ENCODE measurements around the gene ADGRD2.

Gene ADGRD2

DNA sequence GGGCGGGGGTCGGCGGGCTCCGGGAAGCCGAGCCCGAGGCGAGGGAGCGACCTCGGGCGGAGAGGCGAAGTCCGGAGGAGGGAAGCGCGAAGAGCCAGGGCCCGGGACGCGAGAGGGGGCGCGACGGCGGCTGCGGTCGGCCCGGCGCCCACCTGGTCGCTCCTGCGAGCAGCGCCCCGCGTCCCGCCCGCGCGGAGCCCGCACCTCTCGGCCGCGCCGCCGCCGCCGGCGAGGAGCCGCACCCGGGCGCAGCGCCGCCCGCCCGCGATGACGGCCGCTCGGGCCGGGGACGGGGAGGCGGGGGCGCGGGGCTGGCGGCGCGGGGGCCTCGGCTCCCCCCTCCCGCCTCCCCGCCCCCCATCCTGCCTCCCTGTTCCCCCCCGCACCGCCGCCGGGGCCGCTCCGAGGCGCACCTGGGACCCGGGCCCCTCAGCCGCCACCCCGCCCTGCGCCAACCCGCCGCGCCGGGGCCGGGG lies 54.3 kb downstream of the ADGRD2 start:
- TF ChIP-seq, protein P1, sequence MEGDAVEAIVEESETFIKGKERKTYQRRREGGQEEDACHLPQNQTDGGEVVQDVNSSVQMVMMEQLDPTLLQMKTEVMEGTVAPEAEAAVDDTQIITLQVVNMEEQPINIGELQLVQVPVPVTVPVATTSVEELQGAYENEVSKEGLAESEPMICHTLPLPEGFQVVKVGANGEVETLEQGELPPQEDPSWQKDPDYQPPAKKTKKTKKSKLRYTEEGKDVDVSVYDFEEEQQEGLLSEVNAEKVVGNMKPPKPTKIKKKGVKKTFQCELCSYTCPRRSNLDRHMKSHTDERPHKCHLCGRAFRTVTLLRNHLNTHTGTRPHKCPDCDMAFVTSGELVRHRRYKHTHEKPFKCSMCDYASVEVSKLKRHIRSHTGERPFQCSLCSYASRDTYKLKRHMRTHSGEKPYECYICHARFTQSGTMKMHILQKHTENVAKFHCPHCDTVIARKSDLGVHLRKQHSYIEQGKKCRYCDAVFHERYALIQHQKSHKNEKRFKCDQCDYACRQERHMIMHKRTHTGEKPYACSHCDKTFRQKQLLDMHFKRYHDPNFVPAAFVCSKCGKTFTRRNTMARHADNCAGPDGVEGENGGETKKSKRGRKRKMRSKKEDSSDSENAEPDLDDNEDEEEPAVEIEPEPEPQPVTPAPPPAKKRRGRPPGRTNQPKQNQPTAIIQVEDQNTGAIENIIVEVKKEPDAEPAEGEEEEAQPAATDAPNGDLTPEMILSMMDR (IDR thresholded peaks at IDR 0.05), result no peak
- no peak overlapping the region for H3K27ac ChIP-seq
- no peak for DNase-seq (ENCODE audit: low spot score)
- peak overlapping the region; percentile 58 for H3K4me3 ChIP-seq

DNA sequence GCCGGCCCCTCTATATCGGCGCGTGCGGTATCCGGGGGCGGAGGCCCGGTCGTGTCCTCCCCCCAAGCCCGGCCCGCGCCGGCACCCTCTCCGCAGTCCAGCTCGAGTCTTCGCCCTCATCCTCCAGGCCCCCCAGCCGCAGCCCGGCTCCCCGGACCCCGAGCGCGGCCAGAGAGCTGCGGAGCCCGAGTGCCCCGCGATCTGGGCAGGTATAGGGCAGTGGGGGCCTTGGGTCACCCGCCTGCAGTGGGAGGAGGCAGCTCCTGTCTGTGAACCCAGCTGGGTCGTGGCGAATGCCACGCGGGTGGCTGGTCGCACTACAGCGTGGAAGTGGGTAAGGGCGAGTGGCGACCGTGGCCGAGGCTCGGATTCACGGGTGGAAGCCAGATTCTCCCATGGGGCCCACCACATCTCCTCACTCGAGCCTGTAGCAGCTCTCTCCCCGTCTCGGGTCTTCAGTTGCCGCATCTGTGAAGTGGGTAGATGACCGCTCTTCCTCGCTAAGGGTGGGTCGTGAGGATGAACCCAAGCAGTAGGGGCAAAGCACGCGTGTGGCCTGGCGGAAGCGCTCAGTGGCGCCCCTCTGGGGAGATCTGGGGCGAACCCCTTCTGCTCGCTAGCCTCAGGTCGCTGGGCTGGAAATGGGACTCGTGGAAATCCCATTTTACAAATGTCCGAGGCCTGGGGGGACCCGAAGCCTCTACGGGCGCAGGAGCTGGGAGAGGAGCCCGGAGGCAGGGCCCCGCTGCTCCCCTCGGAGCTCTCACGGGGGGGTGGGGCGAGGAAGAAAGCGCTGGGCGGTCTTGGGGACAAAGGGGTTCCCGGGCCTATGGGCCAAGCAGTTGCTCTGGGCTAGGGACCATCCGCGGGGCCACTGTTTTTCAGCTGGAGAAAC lies 55.0 kb downstream of the ADGRD2 start:
- Histone ChIP-seq H3K4me3 (peak overlapping the region; percentile 58), H3K27ac (no peak overlapping the region)
- TF ChIP-seq, protein P1 (IDR thresholded peaks at IDR 0.05), result no peak
- no peak for DNase-seq (ENCODE audit: low spot score)

DNA sequence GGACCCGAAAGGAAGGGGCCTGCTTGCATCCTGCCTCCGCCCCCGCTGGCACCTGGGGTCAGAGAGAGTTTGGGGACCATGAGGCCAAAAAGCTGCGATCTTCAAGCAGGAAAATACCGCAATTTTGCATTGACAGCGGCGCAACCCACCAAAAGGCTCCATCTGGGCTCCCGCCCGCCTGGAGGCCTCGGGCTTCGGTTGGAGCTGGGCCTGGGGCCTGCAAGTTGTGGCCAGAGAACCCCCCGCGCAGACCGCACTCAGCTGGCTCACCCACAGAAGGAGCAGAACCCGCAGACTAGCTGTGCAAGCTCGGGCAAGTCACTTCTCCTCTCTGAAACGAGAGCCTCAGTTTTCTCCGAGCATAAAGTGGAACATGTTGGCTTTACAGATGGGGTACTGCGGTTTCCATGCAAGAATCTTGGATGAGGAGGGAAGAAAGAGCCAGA lies 55.7 kb downstream of the ADGRD2 start:
- no peak overlapping the region for H3K4me3 ChIP-seq
- TF ChIP-seq, protein P1 (IDR thresholded peaks at IDR 0.05), result no peak
- H3K27ac ChIP-seq, result no peak overlapping the region
- DNase-seq (ENCODE audit: low spot score), result no peak

DNA sequence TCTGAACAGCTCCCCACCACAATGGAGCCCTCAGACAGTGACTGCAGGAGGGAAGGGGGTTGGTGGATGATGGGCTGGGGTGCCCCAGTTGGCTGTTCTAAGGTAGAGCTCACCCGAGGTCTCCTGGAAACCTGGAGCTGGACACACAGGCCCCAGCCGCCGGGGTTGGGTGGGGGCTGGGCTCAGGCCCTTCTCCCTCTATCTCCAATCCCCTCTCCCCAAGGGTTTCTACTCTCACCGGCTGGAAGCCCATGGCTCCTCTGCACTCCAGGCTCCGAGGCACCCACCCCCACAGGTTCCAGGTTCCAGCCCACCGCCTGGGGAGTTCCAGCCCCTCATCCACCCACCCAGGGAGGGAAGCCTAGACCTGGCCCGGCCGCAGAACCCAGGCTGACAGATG lies 56.2 kb downstream of the ADGRD2 start:
- Histone ChIP-seq H3K4me3 (no peak overlapping the region), H3K27ac (no peak overlapping the region)
- DNase-seq (ENCODE audit: low spot score), result no peak
- TF ChIP-seq, protein P1 (IDR thresholded peaks at IDR 0.05), result no peak

DNA sequence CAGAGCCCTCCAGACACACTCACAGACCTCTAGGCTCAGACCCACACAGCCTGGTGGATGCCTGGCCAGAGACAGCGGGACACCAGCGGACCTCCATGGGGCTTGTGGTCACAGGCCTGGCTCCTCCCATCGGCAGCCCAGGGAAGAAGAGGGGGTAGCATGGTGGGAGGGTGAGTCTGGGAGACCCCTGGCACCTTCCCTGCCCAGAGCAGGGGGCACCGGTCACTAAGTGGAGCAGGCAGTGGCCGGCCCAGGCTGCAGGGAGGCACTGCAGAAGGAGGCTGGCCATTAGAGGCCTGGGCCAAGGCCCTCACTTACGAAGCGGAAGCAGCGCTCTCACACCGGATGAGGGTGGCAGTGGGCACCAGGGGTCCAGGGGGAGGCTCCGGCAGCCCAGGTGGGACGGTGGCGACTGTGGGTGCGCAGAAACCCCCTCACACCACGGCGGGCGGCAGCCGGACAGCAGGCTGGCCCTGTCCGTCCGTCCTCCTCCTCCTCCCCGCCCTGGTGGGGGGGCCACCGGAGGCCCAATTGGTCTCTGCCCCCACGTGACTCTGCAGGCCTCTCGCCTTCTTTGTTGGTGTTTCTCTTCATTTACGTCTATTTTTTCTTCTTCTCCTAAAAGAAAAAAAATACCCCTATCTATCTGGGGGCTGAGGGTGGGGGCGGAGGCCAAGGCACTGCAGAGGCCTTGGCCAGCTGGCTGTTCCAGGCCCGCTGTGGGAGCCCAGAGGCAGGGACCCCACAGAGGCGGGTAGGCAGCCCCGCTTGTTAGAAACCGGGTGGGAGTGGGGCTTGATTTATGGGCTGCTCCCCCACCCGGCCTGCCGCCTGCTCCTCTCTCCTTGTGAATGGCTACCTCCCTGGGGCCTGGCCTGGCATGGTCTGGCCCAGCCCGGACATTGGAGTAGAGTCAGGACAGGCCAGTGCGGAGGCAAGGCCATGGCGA lies 57.0 kb downstream of the ADGRD2 start, which contains the start of gene NR5A1:
TSS of gene NR5A1 (minus strand) at position 469 of the 949 bp plus-strand sequence. CDS start 4,004 bp downstream, outside the sequence.
- H3K27ac ChIP-seq, result no peak within 1 kb of the TSS
- no peak within 1 kb of the TSS for H3K4me3 ChIP-seq
- DNase-seq (ENCODE audit: low spot score), result no peak
- TF ChIP-seq, protein P1 (IDR thresholded peaks at IDR 0.05), result no peak

DNA sequence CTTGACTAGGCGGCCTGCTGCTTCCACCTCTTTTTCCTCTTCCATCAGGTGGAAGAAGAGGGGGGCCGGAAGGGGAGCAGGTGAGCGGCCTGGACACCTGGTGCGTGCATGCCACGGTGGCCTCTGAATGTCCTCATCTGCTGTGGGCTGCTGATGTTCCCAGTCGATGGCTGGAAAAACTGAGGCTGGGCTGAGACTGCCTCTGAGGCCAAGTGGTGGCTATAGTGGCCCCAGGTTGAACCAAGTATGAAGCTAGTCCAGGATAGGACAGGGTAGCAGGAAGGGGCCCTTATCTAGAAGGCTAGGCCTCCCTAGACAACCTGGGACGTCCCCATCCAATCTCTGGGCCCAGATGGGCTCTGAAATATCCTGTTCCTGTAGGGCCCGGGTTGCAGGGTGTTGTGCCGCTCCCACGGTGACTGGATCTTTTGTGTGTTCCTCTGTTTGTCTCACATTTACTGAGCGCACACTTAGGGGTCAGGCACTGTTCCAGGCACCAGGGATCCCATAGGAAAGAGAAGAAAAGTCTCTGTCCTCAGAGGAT lies 57.7 kb downstream of the ADGRD2 start:
- no peak overlapping the region for H3K27ac ChIP-seq

More for the DNA sequence above, 57.7 kb downstream of the ADGRD2 start:
- TF ChIP-seq, protein P1 (IDR thresholded peaks at IDR 0.05), result no peak
- DNase-seq (ENCODE audit: low spot score), result no peak
- no peak overlapping the region for H3K4me3 ChIP-seq

All from coronary artery (tissue), 2 donors.